ENCODE measurements around the gene APBA1.
"Not testable (repeated sequence)": the region's sequence is repeated elsewhere in the genome, so short reads cannot be mapped to it uniquely, and the experiment has no call there.

APBA1 gene

DNA sequence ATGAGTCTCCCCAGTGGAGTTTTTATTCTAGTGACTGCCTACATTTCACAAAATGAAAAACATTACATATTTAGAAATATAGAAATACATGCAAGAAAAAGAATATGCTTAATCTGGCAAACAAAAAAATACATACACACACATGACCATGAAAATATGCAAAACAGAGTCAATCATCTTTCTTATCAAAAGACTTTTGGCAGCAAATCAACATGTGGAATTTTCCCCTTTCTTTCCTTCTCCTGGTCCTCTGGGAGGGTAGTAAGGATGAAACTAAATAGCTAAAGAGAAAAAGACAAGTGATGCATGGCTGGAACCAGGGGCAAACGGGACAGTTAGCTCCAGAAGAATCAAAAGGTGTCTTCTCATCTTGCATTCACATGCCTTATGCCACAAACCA, 69.4 kb downstream of the APBA1 start:
- no peak for DNase-seq (ENCODE audit: low read depth)
- TF ChIP-seq, protein P1, sequence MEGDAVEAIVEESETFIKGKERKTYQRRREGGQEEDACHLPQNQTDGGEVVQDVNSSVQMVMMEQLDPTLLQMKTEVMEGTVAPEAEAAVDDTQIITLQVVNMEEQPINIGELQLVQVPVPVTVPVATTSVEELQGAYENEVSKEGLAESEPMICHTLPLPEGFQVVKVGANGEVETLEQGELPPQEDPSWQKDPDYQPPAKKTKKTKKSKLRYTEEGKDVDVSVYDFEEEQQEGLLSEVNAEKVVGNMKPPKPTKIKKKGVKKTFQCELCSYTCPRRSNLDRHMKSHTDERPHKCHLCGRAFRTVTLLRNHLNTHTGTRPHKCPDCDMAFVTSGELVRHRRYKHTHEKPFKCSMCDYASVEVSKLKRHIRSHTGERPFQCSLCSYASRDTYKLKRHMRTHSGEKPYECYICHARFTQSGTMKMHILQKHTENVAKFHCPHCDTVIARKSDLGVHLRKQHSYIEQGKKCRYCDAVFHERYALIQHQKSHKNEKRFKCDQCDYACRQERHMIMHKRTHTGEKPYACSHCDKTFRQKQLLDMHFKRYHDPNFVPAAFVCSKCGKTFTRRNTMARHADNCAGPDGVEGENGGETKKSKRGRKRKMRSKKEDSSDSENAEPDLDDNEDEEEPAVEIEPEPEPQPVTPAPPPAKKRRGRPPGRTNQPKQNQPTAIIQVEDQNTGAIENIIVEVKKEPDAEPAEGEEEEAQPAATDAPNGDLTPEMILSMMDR (conservative IDR thresholded peaks at IDR 0.05; ENCODE audit: low read depth, low read length), result no peak
- H3K4me3 ChIP-seq (ENCODE audit: low read depth, low read length), result no peak overlapping the region

DNA sequence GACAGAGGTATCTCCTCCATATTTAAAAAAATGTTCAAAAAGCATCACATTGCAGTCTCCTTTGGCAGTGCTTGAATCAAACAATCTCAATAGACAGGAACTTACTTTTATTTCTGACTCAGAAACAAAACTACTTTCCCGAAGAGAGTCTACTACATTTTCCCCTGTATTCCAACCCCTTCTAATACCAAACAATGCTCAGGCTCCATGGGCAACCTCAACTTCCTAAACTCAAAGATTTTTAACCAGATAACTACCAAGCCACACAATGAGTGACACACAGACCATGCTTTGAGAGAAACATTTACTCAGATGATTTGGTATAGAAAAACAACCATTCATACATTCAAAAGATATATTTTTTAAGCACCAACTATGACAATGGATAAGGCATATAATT, 70.5 kb downstream of the APBA1 start:
- no peak for DNase-seq (ENCODE audit: low read depth)
- no peak overlapping the region for H3K4me3 ChIP-seq (ENCODE audit: low read depth, low read length)
- TF ChIP-seq, protein P1 (conservative IDR thresholded peaks at IDR 0.05; ENCODE audit: low read depth, low read length), result no peak

DNA sequence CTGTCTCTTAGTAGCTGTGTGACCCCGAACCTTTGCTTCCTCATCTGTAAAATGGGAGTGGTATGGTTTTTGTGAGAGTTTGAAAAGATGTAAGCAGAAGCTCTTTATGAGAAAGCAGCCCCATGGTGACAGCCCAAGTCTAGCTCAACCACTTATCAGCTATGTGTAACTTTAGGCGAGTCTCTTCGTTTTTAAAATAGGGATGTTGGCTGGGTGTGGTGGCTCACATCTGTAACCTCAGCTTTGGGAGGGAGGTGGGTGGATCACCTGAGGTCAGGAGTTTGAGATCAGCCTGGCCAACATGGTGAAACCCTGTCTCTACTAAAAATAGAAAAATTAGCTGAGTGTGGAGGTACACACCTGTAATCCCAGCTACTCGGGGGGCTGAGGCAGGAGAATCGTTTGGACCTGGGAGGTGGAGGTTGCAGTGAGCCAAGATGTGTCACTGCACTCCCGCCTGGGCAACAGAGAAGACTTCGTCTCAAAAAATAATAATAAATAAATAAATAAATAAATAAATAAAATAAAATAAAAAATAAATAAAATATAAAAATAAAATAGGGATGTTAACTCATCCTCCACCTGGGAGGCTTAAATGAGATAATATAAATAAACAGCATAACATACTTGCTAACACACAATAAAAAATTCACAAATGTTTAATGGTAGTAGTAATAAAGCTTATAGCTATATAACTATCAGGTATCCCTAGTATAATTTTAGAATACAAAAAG, 71.7 kb downstream of the APBA1 start:
- TF ChIP-seq, protein P1 (conservative IDR thresholded peaks at IDR 0.05; ENCODE audit: low read depth, low read length), result no peak
- no peak overlapping the region for H3K4me3 ChIP-seq (ENCODE audit: low read depth, low read length)
- DNase-seq (ENCODE audit: low read depth), result no peak

DNA sequence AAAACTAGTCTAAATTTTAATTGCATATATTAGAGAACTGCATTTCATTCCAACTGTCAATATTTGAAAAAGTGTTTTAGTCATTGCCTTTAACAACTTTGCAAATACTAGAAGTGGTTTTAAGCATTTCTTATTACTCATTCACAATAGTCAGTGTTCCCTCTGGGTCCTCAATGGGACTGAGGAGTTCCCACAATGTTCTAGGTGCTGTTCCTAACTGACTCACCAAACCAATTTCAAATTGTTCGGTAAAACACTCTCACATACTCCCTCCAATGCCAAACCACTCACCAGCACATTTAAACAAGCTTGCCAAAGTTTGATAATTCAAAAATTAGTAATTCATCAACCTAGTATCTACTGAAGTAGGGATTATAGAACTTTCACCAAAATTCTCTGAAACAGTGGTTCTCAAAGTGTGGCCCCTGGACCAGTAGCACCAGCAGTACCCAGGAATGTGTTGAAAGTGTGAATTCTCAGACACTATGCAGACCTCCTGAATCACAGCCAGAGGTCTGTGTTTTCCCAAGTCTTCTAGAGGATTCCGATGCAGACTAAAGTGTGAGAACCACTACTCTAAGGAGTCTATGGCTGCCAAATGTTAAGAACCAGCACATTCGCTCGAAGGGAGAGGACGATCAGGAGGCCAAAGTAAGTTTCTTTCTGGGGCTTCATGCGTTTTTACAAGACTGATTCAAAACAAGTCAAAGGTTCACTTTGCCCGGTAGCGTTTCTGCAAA, 72.8 kb downstream of the APBA1 start:
- TF ChIP-seq, protein P1 (conservative IDR thresholded peaks at IDR 0.05; ENCODE audit: low read depth, low read length), result no peak
- no peak overlapping the region for H3K4me3 ChIP-seq (ENCODE audit: low read depth, low read length)
- DNase-seq (ENCODE audit: low read depth), result no peak

DNA sequence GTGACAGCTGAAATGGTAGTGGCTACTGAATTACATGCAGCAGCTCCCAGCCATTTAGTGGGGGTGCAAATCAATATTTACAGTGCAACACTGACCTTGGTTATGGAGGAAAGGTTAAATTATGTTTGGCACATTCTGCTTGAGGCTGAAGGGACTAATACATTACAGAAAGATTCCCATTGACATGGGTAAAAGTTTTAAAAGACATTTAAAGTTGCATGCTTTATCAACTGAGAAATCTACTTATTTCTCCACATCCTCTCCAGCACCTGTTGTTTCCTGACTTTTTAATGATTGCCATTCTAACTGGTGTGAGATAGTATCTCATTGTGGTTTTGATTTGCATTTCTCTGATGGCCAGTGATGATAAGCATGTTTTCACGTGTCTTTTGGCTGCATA, 75.3 kb downstream of the APBA1 start:
- not testable (repeated sequence) for H3K4me3 ChIP-seq (ENCODE audit: low read depth, low read length); DNase-seq (ENCODE audit: low read depth)

DNA sequence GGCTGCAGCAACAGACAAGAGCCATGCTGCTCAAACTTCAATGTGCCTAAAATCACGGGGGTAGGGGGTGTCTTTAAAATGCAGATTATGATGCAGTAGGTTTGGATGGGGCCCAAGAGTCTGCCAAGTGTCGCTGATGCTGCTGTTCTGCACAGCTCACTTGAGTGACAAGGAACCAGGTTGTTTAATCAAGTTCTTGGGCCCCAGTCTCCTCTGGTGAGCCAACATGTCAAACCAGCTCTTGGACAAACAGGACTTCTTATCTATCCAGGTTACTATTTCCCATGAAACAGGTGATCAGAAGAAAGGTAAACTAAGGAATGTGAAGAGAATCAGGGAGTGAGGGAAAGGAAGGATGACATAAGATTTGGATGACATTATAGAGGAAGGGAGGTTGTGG, 78.0 kb downstream of the APBA1 start:
- H3K4me3 ChIP-seq (ENCODE audit: low read depth, low read length), result no peak overlapping the region
- DNase-seq (ENCODE audit: low read depth), result no peak
- TF ChIP-seq, protein P1 (conservative IDR thresholded peaks at IDR 0.05; ENCODE audit: low read depth, low read length), result no peak

DNA sequence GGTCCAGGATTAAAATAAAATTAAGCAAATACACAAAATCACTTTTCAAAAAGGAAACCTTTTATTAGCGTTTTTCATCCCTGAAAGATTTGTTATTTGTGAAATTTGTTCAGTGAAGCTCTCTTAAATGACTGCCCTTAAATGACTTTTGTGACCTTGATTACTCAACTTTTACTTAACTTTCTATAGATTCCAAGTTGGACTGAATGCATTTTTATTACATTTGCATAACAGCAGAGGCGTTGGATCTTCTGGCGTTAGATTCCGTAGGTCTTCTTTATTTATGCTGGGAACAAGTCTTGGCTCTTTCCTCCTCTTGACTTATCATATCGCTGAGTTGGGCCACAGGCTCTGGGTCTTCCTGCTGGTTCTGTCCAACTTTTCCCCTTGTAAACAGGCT, 78.4 kb downstream of the APBA1 start:
- TF ChIP-seq, protein P1 (conservative IDR thresholded peaks at IDR 0.05; ENCODE audit: low read depth, low read length), result no peak
- H3K4me3 ChIP-seq (ENCODE audit: low read depth, low read length), result no peak overlapping the region
- no peak for DNase-seq (ENCODE audit: low read depth)
